ENCODE measurements around the gene CTTN. TPM values are rescaled to one million over a fixed set of nuclear protein-coding genes. Genes with fewer than 3 reads are reported as not detected.
A peak's percentile ranks its signal among the peaks of the same experiment; 100 is the strongest.

The CTTN gene
- total RNA-seq, 1 donor from 2014 or later, result 307 TPM

DNA sequence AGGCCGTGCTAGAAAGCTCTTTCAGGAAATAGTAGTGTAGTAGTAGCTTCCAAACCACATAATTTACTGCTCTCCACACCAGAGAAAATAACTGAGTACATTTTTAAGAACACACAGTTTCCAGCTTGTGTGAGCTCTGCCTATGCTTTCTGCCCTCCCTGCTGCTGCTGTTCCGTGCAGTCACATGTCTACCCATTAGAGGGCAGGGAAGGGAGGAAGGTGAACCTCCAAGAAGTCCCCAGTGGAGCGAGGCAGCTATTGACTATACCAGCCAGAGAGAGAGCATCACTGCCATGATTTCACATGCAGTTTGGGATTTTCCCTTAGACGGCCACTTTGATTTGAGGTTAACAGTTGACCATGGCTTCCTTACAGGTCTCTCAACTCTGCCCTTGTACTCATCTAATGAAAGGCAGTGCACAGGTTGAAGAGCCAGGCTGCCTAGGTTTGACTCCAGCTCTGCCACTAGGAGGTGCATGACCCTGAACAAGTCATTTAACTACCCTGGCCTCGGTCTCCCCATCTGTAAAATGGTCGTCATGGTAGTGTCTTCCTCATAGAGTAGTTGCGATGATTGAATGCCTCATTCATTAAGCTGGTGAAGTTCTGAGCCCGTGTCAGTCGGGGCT, 19.7 kb upstream of the CTTN start:
- Mint-ChIP-seq H3K9me3 (ENCODE audit: low read depth) (no peaks in the 10 kb centered on the region), H3K27ac (ENCODE audit: unreplicated experiment) (peak overlapping the region; percentile 3), H3K4me3 (ENCODE audit: unreplicated experiment) (no peak overlapping the region), H3K27me3 (ENCODE audit: low read depth) (no peaks in the 10 kb centered on the region), H3K36me3 (ENCODE audit: low read depth) (peaks cover 13% of the 10 kb centered on the region), H3K4me1 (ENCODE audit: low read depth) (peaks cover 16% of the 10 kb centered on the region)
- TF ChIP-seq, protein P1, sequence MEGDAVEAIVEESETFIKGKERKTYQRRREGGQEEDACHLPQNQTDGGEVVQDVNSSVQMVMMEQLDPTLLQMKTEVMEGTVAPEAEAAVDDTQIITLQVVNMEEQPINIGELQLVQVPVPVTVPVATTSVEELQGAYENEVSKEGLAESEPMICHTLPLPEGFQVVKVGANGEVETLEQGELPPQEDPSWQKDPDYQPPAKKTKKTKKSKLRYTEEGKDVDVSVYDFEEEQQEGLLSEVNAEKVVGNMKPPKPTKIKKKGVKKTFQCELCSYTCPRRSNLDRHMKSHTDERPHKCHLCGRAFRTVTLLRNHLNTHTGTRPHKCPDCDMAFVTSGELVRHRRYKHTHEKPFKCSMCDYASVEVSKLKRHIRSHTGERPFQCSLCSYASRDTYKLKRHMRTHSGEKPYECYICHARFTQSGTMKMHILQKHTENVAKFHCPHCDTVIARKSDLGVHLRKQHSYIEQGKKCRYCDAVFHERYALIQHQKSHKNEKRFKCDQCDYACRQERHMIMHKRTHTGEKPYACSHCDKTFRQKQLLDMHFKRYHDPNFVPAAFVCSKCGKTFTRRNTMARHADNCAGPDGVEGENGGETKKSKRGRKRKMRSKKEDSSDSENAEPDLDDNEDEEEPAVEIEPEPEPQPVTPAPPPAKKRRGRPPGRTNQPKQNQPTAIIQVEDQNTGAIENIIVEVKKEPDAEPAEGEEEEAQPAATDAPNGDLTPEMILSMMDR (IDR thresholded peaks at IDR 0.05), result peak; percentile 38
- peak; percentile 22 for DNase-seq (ENCODE audit: low spot score)

DNA sequence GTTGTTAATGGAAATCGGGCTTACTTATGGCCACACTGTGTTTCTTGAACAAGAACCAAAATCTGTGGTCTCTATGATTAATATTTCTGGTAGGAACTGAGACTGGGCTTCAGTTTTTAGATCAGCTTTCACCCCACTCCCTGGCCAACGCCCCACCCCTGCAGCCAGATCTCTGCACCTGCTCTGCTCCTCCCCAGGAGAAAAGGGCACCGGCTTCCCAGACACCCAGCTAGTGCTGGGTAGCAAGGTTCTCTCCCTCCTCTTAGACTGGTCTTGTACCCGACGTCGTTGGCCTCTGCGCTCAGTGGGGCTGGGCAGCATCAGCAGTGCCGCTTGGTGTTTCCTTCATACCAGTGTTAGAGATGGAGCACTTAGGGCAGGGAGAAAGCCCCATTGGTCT, 17.0 kb upstream of the CTTN start:
- Mint-ChIP-seq H3K4me1 (ENCODE audit: low read depth) (peaks cover 16% of the 10 kb centered on the region), H3K27me3 (ENCODE audit: low read depth) (no peaks in the 10 kb centered on the region), H3K36me3 (ENCODE audit: low read depth) (peaks cover 15% of the 10 kb centered on the region), H3K4me3 (ENCODE audit: unreplicated experiment) (no peak overlapping the region), H3K9me3 (ENCODE audit: low read depth) (no peaks in the 10 kb centered on the region), H3K27ac (ENCODE audit: unreplicated experiment) (peak overlapping the region; percentile 85)
- DNase-seq (ENCODE audit: low spot score), result peak; percentile 61
- TF ChIP-seq, protein P1 (IDR thresholded peaks at IDR 0.05), result no peak

DNA sequence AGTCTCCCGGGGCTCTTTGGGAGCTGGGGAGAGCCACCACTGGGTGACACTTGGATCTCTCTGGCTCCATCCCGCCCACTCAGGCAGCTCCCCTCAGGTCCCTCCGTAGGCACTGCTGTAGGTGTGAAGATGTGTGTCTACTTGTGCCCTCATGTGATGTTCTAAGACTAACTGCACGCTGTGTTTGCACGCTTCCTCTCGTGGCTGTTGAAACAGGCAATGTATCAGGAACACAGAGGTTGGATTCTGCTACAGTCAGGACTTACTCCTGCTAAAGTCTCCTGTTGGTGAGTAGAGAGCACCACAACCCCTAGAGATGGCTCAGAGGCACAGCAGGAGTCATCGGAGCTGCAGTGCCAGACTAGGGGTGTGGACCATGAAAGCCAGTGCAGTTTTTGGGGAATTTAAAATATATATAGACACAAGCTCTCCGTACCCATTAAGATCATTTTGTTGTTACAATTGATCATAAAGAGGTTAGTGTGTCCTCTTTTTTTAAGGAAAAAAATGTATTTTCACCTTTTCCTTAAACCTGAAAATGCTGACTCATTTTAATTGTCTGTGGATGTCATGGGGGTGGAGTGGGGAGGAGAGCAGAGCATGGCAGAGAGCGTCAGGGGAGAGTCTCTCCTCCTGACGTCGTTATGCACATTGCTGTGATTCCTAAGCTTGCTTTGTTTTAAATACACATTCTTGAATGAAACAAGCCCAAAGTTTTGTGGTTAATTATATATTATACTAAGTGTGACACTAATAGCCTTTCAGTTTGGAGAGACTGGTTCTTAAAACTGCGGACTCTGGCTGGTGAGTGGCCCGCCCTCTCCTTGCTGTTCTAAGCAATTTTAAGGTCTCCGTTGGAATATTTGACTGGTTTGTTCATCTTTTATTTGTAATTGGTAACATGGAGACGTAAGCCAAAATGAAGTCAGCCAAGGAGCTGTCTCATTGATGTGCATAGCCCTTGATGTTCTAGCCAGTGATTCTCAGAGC, 16.2 kb upstream of the CTTN start:
- Mint-ChIP-seq H3K4me1 (ENCODE audit: low read depth) (peaks cover 16% of the 10 kb centered on the region), H3K9me3 (ENCODE audit: low read depth) (no peaks in the 10 kb centered on the region), H3K36me3 (ENCODE audit: low read depth) (peaks cover 13% of the 10 kb centered on the region), H3K27ac (ENCODE audit: unreplicated experiment) (peak overlapping the region; percentile 85), H3K27me3 (ENCODE audit: low read depth) (no peaks in the 10 kb centered on the region), H3K4me3 (ENCODE audit: unreplicated experiment) (no peak overlapping the region)
- peak; percentile 36 for DNase-seq (ENCODE audit: low spot score)
- TF ChIP-seq, protein P1 (IDR thresholded peaks at IDR 0.05), result peak; percentile 43

DNA sequence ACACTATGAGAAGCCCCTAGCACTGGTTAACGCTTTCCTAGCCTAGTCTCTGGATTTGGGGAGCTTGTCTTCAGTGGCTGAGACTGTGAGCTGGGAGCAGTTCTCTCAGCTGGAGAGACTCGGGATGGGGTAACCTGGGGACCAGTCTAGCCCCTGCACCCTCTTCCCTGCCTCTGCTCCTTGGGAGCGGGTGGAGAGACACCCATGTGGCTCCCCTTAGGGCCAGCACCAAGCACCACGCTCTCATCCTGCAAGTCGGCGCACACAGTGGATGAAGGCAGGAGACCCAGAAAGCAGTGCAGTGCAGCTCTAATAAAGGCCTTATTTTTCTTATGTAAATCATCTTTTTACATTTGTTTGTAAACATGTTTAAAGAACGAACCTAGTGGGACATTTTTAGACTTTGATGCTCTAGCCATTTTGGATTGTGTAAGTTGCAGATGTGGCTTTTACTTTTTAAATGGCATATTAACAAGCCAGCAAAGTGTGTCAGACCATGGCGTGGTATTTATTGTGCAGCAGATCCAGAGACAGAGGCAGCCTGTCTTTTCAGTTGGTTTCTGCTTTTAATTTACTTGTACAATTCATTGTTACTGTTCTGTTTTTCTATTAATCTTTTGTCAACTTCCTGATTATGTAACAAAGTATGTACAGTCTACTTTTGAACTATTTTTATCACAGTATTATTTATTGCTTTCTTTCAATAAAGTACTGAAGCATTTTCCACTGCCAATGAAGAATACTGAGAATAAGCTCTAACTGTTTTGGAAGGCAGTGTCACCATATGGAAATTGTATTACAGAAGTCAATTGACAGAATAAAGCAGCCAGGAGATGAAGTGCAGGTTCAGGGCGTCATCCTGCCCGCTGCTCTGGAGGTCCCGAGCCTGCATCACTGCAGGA, 14.4 kb upstream of the CTTN start:
- TF ChIP-seq, protein P1 (IDR thresholded peaks at IDR 0.05), result no peak
- H3K9me3 Mint-ChIP-seq (ENCODE audit: low read depth), result no peaks in the 10 kb centered on the region
- no peak overlapping the region for H3K27ac Mint-ChIP-seq (ENCODE audit: unreplicated experiment)
- H3K4me1 Mint-ChIP-seq (ENCODE audit: low read depth), result peaks cover 16% of the 10 kb centered on the region
- H3K4me3 Mint-ChIP-seq (ENCODE audit: unreplicated experiment), result no peak overlapping the region
- no peaks in the 10 kb centered on the region for H3K27me3 Mint-ChIP-seq (ENCODE audit: low read depth)
- H3K36me3 Mint-ChIP-seq (ENCODE audit: low read depth), result peaks cover 10% of the 10 kb centered on the region
- DNase-seq (ENCODE audit: low spot score), result peak; percentile 41
